IgD-negative memory B cell (primary cell): ENCODE measurements around the gene MARCHF3. TPM values are rescaled to one million over a fixed set of nuclear protein-coding genes. Genes with fewer than 3 reads are reported as not detected.
"Not testable (repeated sequence)": the region's sequence is repeated elsewhere in the genome, so short reads cannot be mapped to it uniquely, and the experiment has no call there.

Experiments
- H3K27ac Mint-ChIP-seq, 3 donors: one replicate each; pipeline ENCODE4 v1.8.0; 2020 to 2022; ENCODE audit warnings: mild to moderate bottlenecking in 3 of 3, mixed read lengths in 3 of 3, moderate library complexity in 1 of 3
- H3K27me3 Mint-ChIP-seq: one replicate; pipeline ENCODE4 v1.8.0; 2021; ENCODE audit warnings: mixed read lengths
- H3K36me3 Mint-ChIP-seq: one replicate; pipeline ENCODE4 v1.8.0; 2020; ENCODE audit warnings: mild to moderate bottlenecking, mixed read lengths
- H3K4me1 Mint-ChIP-seq, 3 donors: one replicate each; pipeline ENCODE4 v1.8.0; 2020 to 2022; ENCODE audit warnings: mixed read lengths in 3 of 3, mild to moderate bottlenecking in 1 of 3
- H3K4me3 Mint-ChIP-seq, 4 donors: one replicate each; pipeline ENCODE4 v1.8.0; 2020 to 2022; ENCODE audit warnings: mild to moderate bottlenecking in 4 of 4, mixed read lengths in 4 of 4, moderate library complexity in 3 of 4
- H3K9me3 Mint-ChIP-seq, 3 donors: one replicate each; pipeline ENCODE4 v1.8.0; 2020 to 2021; ENCODE audit warnings: mixed read lengths in 3 of 3, mild to moderate bottlenecking in 1 of 3
- polyA plus RNA-seq: library from polyadenylated mRNA; unstranded; fragments of 300-500 nt; fragmentation: Illumina TruSeq; gene quantifications from one replicate; pipeline ENCODE4 v1.2.3, GENCODE V29; 2021

The MARCHF3 gene
- polyA plus RNA-seq, 1 donor from 2014 or later, result 31.7 TPM

DNA sequence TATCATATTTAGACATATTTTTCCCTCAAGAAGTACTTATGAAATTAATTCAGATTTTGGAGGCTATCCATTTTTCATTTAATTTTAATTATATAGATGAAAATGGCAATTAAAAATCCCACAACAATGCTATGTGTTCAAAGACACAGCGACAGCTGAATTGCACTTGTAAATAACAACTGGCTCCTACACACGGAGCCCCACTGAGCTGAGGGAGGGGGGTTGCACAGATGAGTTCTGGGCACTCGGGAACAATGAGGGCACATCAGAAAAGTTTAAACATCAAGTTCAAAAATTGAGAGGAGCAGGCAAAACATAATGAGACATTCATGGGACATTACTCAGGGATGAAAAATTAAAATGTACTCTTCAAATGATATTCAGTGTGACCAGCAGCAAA lies 104.9 kb downstream of the MARCHF3 start:
- peaks cover 0 to 1% (median 0%) of the 10 kb centered on the region in 3 donors for H3K9me3 Mint-ChIP-seq
- peaks cover 8% of the 10 kb centered on the region for H3K36me3 Mint-ChIP-seq
- H3K27me3 Mint-ChIP-seq, result no peaks in the 10 kb centered on the region
- H3K4me3 Mint-ChIP-seq, result no peak overlapping the region
- peak overlapping the region in 1 of 3 donors; percentile 75 for H3K27ac Mint-ChIP-seq
- peaks cover 12 to 40% (median 22%) of the 10 kb centered on the region in 3 donors for H3K4me1 Mint-ChIP-seq

DNA sequence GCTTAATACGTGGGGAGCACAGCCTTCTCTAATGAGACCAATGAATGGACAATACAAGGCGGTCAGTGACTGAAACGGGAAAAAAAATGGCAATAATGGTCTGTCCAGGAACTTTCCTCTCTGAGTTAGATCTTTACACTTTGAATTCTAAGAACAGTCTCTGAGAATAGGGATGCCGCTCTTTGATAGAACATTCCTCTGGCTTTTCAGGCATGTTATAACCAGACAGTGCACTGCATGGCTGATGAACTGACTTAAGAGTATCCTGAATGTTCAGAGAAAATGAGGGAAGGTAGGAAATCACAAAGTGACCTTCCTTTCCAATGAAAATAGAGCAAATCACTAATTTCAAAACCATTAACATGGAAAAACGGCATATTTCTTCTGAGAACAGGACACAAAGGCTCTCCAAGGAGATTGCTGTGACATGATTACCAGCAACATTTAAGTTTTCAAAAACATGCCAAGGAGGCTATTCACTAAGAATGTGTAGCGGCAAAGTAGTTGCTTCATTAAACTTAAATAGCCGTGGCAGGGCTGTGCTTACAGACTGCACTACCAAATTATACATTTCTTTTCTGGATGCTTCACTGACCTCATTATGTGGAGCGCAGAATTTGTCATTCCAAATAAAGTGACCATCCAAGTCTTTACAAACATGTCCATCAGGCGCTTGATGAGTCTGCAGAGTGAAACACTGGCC lies 105.9 kb downstream of the MARCHF3 start:
- peak overlapping the region in 1 of 3 donors; percentile 28 for H3K27ac Mint-ChIP-seq
- H3K4me3 Mint-ChIP-seq, result no peak overlapping the region
- H3K27me3 Mint-ChIP-seq, result no peaks in the 10 kb centered on the region
- peaks cover 8% of the 10 kb centered on the region for H3K36me3 Mint-ChIP-seq
- H3K4me1 Mint-ChIP-seq, result peaks cover 12 to 35% (median 22%) of the 10 kb centered on the region in 3 donors
- H3K9me3 Mint-ChIP-seq, result no peaks in the 10 kb centered on the region

DNA sequence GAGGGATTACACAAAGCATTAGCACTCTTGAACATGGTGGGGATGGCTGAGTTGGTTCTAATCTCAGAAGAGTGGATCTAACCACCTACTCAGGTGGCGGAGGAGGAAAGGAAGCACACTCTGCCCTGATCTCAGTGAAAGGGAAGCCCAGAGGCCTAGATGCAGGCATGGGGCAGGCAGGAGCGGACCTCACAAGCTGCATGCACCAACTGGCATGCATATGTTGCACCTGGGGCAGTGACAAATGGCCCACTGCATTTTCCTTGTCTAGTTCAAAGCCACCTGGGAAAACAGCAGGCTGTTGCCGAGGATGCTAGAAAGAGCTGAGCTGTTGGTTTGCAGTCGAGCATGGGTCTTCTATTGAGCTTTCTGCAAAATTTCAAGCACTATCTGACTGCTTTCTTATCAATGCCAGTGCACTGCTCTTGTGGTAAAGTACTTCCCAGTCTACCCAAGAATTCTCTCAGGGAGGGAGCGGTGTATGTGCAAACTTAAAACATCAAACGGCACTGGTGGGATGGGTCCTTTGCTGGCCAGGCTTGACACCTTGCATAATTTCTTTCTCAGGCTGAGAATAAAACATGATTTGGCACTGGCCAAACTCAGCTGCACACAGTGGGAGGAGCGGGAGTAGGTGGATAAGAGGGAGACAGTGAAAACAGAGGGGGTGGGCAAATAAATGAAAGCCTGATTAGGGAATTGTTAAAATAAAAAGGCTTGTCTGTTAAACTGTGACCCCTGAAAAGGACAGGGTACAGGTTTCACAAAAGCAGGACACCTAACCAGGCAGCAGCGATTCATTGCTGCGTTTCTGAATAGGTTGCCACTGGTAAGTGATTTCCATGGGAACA lies 108.9 kb downstream of the MARCHF3 start:
- no peaks in the 10 kb centered on the region for H3K27me3 Mint-ChIP-seq
- no peaks in the 10 kb centered on the region for H3K9me3 Mint-ChIP-seq
- no peak overlapping the region for H3K27ac Mint-ChIP-seq
- H3K36me3 Mint-ChIP-seq, result peaks cover 10% of the 10 kb centered on the region
- peaks cover 10 to 27% (median 18%) of the 10 kb centered on the region in 3 donors for H3K4me1 Mint-ChIP-seq
- H3K4me3 Mint-ChIP-seq, result no peak overlapping the region

DNA sequence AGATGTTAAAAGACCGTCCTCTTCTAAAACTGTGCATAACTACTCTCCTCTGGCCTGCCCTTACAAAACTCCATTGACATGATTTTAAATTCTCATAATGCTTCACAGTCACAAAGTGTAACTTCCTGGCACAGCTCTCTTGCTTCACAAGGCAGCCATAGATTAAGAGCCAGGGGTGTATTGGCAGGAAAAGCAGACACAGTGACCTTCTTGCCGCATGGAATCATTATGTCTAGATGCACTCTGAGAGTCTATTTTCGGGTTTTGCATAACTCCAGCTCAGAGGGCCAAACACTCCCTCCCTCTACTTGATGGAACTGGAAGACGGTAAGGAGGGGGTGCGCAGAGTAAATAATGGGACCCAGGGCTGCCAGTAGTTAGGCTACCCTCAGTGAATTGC lies 110.1 kb downstream of the MARCHF3 start:
- H3K27ac Mint-ChIP-seq, result no peak overlapping the region
- peaks cover 10 to 21% (median 14%) of the 10 kb centered on the region in 3 donors for H3K4me1 Mint-ChIP-seq
- H3K36me3 Mint-ChIP-seq, result peaks cover 11% of the 10 kb centered on the region
- H3K27me3 Mint-ChIP-seq, result no peaks in the 10 kb centered on the region
- no peaks in the 10 kb centered on the region for H3K9me3 Mint-ChIP-seq
- no peak overlapping the region for H3K4me3 Mint-ChIP-seq

DNA sequence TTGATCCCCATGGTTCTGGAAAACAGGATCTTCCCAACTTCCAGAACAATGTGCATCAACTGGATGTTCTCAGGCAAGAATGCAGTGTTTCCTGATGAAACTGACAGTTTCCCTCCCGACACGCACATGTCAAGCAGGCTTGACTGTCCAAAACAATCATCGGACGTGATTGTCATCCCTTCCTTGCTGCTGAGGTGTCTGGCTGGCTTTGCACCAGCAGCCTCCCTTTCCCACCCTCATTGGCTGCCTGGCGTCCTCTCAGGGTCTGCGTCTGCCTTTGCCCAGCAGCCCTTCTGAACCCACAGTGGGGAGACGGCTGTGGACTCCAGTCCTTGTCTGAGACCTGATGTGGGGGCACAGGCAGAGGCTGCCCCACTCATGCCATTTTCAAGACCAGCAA lies 110.8 kb downstream of the MARCHF3 start:
- H3K27ac Mint-ChIP-seq, result no peak overlapping the region
- H3K27me3 Mint-ChIP-seq, result no peaks in the 10 kb centered on the region
- H3K9me3 Mint-ChIP-seq, result no peaks in the 10 kb centered on the region
- no peak overlapping the region for H3K4me3 Mint-ChIP-seq
- peaks cover 14% of the 10 kb centered on the region for H3K36me3 Mint-ChIP-seq
- H3K4me1 Mint-ChIP-seq, result peaks cover 6 to 21% (median 14%) of the 10 kb centered on the region in 3 donors

DNA sequence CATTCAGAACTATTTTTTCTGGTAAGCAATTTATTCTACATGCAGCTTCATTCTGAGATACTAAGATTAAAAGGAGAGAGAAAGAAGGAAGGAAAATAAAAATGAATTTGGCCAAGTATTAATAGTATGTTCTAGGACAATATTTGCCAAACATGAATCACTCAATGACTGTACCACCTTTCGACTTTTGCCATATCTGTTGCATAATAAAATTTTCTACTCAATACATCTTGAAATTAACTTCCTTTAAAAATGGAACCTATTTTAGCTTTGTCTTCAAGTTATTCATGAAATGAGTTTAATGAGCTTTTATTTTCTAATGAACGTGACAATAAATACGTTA lies 111.8 kb downstream of the MARCHF3 start:
- Mint-ChIP-seq H3K27ac (no peak overlapping the region), H3K9me3 (no peaks in the 10 kb centered on the region), H3K36me3 (peaks cover 16% of the 10 kb centered on the region), H3K4me1 (peaks cover 6 to 21% (median 14%) of the 10 kb centered on the region in 3 donors), H3K4me3 (no peak overlapping the region), H3K27me3 (no peaks in the 10 kb centered on the region)

DNA sequence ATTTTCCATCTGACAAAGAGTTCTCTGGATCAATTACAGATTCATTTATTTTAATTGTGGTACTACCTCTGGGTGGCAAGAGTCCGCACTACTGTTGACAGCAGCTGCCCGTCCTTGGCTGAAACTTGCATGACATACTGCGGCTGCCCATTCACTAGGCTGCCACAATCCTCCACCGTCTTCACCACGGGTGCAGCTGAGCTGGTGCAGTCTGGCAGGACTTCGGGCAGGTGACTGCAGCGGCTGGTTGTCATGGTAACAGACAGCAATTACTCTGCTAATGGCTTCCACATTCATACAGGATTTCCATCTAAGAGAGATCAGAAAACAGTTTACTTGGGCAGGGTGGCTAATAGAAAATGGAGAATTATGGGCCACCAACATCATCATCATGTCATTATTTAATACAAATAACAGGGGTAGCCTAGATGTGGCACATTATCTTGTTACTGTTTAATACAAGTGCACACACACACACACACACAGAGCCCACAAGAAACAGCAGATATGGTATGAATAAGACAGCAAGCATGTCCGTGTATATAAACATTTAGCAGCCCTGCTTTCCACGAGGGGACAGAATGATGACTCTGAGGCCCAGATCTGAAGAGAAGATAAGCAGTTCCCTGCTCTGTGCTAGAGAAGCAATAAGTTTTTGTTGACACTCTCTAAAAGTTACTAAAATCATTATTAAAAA lies 112.3 kb downstream of the MARCHF3 start:
- no peak overlapping the region for H3K4me3 Mint-ChIP-seq
- peaks cover 16% of the 10 kb centered on the region for H3K36me3 Mint-ChIP-seq
- no peak overlapping the region for H3K27ac Mint-ChIP-seq
- H3K9me3 Mint-ChIP-seq, result no peaks in the 10 kb centered on the region
- peaks cover 5 to 16% (median 14%) of the 10 kb centered on the region in 3 donors for H3K4me1 Mint-ChIP-seq
- H3K27me3 Mint-ChIP-seq, result no peaks in the 10 kb centered on the region

DNA sequence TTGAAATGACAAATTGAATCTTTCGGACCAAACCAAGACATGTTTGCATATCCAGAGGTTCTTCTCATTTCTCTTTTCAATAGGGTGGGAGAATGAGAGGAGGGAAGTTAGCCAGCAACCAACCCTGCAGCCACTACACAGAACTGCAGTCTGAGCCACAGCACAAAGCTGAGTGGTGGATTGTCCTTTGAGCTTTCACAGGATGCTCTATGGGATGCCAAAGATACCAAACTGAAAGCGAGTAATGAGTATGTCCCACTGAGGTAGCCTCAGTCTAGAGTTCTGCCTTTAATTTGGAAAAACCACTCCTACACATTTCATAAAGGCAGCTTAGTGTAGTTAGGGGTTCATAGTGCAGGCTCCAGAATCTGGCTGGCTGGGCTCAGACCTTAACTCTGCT lies 114.9 kb downstream of the MARCHF3 start:
- Mint-ChIP-seq H3K4me3 (no peak overlapping the region), H3K4me1 (peaks cover 1 to 10% (median 4%) of the 10 kb centered on the region in 3 donors), H3K27me3 (no peaks in the 10 kb centered on the region), H3K36me3 (peaks cover 20% of the 10 kb centered on the region), H3K9me3 (peaks cover 0 to 4% (median 0%) of the 10 kb centered on the region in 3 donors), H3K27ac (peak overlapping the region in 1 of 3 donors; percentile 64)

DNA sequence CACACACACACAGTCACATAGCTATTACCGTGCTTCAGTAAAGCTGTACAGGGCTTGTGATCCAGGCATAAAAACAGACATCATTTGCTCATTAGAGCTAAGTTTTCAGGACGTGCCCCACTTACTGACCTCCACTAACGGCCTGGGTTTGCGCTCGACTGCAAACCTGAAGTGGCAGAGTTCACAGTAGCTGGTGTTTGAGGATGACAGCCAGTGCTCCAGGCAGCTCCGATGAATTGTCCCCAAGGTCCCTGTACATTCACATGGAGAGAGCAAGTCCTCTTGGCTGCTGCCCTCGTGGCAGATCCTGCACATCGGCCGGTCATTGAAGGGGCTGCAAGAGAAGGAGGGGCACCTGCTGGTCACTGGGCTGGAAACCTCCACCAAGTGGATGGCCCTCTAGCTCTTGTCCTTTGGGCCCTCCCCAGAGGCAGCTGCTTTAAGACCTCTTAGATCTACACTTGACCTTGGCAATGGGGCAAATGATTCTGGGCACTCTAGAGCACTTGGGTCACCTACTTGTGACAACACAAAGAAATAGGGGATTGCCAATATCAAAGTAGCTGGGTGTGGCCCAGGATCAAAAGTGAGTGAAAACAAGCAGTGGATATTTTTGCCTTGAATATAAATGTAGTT lies 115.4 kb downstream of the MARCHF3 start:
- peak overlapping the region in 1 of 3 donors; percentile 64 for H3K27ac Mint-ChIP-seq
- H3K4me3 Mint-ChIP-seq, result no peak overlapping the region
- peaks cover 0 to 7% (median 3%) of the 10 kb centered on the region in 3 donors for H3K9me3 Mint-ChIP-seq
- H3K4me1 Mint-ChIP-seq, result peaks cover 1 to 10% (median 4%) of the 10 kb centered on the region in 3 donors
- no peaks in the 10 kb centered on the region for H3K27me3 Mint-ChIP-seq
- peaks cover 20% of the 10 kb centered on the region for H3K36me3 Mint-ChIP-seq

DNA sequence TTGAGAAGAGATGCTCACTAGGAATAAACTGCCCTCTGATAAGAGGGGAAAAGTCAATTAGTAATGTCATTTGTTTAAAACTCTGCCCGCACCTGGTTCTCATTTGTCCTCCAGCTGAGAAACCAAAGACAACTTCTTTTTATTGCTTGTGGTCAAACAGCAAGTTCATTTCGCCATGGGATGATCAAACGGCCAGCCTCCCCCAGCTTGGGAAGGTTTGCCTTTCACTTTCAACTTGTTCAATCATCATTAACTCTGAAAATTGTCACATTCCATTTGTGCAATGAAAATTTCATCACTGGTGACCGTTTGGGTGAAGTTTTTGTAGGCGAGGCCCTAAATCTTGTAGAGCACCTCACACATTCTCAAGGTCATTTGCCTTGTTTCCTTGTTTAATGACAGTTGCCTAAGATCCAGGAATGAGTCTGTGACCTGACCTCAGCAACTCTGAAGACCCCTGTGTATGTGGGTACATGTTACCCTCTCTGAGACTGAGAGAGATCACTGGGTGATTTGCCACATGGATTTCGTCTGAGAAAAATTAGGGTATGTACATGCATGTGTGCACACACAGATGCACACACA lies 117.7 kb downstream of the MARCHF3 start:
- no peak overlapping the region for H3K27ac Mint-ChIP-seq
- H3K36me3 Mint-ChIP-seq, result peaks cover 23% of the 10 kb centered on the region
- peaks cover 0 to 3% (median 0%) of the 10 kb centered on the region in 3 donors for H3K4me1 Mint-ChIP-seq
- H3K9me3 Mint-ChIP-seq, result peaks cover 0 to 7% (median 3%) of the 10 kb centered on the region in 3 donors
- H3K27me3 Mint-ChIP-seq, result no peaks in the 10 kb centered on the region
- H3K4me3 Mint-ChIP-seq, result peak overlapping the region in 1 of 4 donors; percentile 20

DNA sequence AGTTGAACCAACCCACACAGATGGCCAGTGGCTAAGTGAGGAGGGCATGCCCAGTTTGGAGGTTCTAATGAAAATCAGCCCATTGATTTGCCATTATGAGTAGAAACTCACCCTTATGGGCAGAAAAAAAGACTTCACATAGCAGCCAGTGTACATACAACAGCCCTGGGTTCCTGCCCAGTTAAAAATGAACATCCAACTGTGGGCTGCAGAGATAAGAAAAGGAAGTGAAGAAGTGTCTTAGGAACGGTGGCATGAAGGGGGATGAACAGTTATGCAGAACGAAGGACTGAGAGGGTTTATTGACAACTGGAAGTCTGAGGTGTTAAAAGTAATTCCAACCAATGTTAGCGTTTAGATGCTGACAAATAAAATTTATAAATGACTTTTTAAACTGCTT lies 118.4 kb downstream of the MARCHF3 start:
- peaks cover 0 to 7% (median 3%) of the 10 kb centered on the region in 3 donors for H3K9me3 Mint-ChIP-seq
- H3K27me3 Mint-ChIP-seq, result no peaks in the 10 kb centered on the region
- peaks cover 21% of the 10 kb centered on the region for H3K36me3 Mint-ChIP-seq
- no peak overlapping the region for H3K4me3 Mint-ChIP-seq
- peaks cover 0 to 2% (median 0%) of the 10 kb centered on the region in 3 donors for H3K4me1 Mint-ChIP-seq
- H3K27ac Mint-ChIP-seq, result no peak overlapping the region

DNA sequence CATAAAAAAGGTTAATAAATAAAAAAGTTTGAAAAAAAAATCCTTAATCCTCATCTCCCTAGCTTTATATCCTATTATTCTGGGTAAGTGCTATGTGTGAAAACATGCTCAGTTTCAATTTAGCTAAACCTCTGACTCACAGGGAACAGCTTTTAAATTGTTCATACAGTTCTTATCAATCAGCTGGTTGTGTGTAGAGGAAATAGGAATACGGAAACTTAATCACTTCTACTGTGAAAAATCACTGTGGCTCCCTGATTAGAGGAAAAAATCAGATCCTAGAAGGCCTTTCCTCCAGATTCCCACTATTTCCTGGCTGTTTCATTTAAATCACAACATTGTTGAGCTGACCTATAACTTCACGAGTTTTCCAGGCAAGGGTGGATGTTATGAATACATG lies 120.5 kb downstream of the MARCHF3 start:
- Mint-ChIP-seq H3K4me1 (peaks cover 0 to 2% (median 0%) of the 10 kb centered on the region in 3 donors), H3K9me3 (peaks cover 0 to 7% (median 3%) of the 10 kb centered on the region in 3 donors), H3K27ac (no peak overlapping the region), H3K36me3 (peaks cover 19% of the 10 kb centered on the region), H3K27me3 (no peaks in the 10 kb centered on the region), H3K4me3 (no peak overlapping the region)

DNA sequence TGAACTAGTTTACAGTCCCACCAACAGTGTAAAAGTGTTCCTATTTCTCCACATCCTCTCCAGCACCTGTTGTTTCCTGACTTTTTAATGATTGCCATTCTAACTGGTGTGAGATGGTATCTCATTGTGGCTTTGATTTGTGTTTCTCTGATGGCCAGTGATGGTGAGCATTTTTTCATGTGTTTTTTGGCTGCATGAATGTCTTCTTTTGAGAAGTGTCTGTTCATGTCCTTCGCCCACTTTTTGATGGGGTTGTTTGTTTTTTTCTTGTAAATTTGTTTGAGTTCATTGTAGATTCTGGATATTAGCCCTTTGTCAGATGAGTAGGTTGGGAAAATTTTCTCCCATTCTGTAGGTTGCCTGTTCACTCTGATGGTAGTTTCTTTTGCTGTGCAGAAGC lies 126.0 kb downstream of the MARCHF3 start:
- not testable (repeated sequence) for H3K9me3 Mint-ChIP-seq, H3K27me3 Mint-ChIP-seq, H3K36me3 Mint-ChIP-seq, H3K4me3 Mint-ChIP-seq, H3K27ac Mint-ChIP-seq, H3K4me1 Mint-ChIP-seq

DNA sequence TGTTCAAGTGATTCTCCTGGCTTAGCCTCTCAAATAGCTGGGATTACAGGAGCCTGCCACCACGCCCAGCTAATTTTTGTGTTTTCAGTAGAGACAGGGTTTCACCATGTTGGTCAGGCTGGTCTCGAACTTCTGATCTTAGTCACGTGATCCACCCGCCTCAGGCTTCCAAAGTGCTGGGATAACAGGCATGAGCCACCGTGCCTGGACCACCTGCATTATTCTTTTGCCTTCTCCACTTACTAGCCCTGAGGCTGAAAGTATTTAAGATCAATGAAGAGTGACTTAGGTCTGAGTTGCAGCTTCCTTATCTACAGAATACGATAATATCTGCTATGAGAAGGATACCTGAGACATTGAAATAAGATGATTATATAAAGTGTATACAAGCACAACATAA lies 129.6 kb downstream of the MARCHF3 start:
- Mint-ChIP-seq H3K4me1 (no peaks in the 10 kb centered on the region), H3K9me3 (no peaks in the 10 kb centered on the region), H3K27ac (no peak overlapping the region), H3K4me3 (no peak overlapping the region), H3K36me3 (peaks cover 13% of the 10 kb centered on the region), H3K27me3 (no peaks in the 10 kb centered on the region)
